PC-3 (cell line): ENCODE data around the gene FIP1L1.

Experiments
- EZH2 ChIP-seq: fragments of 300-600 bp; sonication (generic); IDR thresholded peaks from one replicate; pipeline ENCODE4 v1.6.1; 2017; ENCODE audit warnings: antibody characterized with exemption, mild to moderate bottlenecking, low read length; ENCODE audit not compliant: unreplicated experiment
- EZH2phosphoT487 ChIP-seq: fragments of 300-600 bp; sonication (generic); IDR thresholded peaks from 2 replicates; pipeline ENCODE4 v1.6.1; 2018; ENCODE audit warnings: mild to moderate bottlenecking, antibody characterized with exemption, low read length, borderline replicate concordance
- TF ChIP-seq, protein P1 (sequence below): fragments of 300-600 bp; sonication (generic); conservative IDR thresholded peaks from 2 replicates; pipeline ENCODE4 v1.5.1; 2017; ENCODE audit warnings: antibody characterized with exemption, low read depth, mild to moderate bottlenecking, low read length

DNA sequence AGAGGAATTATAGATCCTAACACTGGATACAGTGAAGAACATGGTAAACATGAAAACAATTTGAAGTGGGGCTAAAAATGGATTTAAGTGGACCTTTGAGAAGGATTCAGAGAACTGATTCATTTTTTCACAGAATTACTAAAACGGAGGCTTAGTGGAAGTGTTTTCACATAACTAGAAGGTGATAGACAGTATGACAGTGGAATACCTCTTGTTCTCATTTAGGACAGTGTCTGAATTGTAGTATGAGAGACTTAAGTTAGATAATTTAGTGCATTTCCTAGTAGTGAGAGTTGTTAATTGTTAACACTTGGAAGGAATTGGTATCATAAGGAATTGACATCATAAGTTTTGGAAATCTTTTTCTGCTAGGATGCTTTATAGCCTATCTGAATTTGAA is 64.1 kb downstream of the FIP1L1 start:
- TF ChIP-seq, protein P1, sequence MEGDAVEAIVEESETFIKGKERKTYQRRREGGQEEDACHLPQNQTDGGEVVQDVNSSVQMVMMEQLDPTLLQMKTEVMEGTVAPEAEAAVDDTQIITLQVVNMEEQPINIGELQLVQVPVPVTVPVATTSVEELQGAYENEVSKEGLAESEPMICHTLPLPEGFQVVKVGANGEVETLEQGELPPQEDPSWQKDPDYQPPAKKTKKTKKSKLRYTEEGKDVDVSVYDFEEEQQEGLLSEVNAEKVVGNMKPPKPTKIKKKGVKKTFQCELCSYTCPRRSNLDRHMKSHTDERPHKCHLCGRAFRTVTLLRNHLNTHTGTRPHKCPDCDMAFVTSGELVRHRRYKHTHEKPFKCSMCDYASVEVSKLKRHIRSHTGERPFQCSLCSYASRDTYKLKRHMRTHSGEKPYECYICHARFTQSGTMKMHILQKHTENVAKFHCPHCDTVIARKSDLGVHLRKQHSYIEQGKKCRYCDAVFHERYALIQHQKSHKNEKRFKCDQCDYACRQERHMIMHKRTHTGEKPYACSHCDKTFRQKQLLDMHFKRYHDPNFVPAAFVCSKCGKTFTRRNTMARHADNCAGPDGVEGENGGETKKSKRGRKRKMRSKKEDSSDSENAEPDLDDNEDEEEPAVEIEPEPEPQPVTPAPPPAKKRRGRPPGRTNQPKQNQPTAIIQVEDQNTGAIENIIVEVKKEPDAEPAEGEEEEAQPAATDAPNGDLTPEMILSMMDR, result no peak
- no peak for TF ChIP-seq EZH2
- no peak for TF ChIP-seq EZH2phosphoT487
